Non-pigmented ciliary epithelial cell (primary cell): ENCODE measurements around the gene SGPP1.
"Not testable (repeated sequence)": the region's sequence is repeated elsewhere in the genome, so short reads cannot be mapped to it uniquely, and the experiment has no call there.

Experiments
- DNase-seq: peaks from one replicate; pipeline ENCODE4 v3.0.0-alpha.2; 2010; ENCODE audit warnings: low read depth

Gene SGPP1

GRCh38 chr14:63727736-63728728 is at the start of gene SGPP1:
TSS of gene SGPP1 (minus strand) at chr14:63728065. CDS start at chr14:63727944, 121 bp downstream.
- DNase-seq: no peak

- DNase-seq: peak; percentile 22
These were observed 49.2 kb upstream of the SGPP1 start for GRCh38 chr14:63777024-63777423.

- DNase-seq: no peak
These were observed 45.6 kb upstream of the SGPP1 start for GRCh38 chr14:63773504-63773903.

DNA sequence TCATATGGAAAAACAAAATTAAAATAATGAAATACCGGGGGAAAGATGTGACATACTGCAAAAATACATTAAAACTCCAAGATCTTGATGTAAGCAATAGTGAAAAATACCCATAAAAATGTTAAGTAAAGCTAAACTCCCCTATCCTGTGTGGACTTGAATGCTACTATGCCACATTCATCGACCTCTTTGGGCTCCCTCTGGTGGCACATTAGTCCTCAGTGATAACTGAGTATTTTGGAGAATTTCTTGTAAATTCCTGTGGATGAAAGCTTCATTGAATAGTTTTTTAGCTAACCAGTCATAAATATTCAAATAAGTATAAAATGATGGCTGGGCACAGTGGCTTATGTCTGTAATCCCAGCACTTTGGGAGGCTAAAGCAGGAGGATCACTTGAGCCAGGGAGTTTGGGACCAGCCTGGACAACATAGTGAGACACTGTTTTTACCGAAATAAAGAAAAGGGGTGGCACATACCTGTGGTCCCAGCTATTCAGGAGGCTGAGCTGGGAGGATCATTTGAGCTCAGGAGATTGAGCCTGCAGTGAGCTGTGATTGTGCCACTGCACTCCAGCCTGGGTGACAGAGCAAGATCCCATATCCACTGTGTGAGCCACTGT is 42.4 kb upstream of the SGPP1 start:
- peak; percentile 30 for DNase-seq

DNA sequence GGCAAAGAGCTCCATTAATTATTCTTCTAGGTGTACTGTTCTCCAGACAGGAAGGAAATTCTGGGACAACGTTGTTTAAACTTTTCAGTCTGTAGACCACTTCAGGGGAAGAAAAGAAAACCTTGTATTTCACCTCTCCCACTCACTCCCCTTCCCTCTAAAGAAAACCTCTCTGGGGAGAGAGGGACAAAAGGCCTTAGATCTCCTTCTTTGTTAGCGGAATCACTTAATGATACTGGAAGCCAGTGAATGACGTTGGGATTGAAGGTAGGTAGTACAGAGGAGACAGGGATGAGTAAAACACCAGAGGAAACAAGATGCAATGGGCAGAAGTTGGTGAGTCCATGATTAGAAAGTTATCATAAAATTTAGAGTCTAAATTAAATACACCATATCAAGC is 38.7 kb upstream of the SGPP1 start:
- DNase-seq: no peak

DNA sequence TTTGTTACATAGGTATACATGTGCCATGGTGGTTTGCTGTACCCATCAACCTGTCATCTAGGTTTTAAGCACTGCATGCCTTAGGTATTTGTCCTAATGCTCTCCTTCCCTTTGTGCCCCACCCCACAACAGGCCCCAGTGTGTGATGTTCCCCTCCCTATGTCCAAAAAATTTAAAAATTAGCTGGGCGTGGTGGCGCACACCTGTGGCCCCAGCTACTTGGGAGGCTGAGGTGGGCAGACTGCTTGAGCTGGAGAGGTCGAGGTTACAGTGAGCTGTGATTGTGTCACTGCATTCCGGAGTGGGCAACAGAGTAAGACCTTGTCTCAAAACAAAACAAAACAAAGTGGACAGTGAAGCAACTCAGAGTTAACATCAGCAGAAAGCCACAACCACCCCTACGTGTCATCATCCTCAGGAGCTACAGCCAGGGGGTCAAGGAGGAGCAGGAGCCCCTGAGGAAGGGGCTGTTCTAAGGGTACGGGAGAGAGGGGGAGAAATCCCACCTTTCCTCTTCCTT is 36.8 kb upstream of the SGPP1 start:
- DNase-seq: no peak

- no peak for DNase-seq
These were observed 36.2 kb upstream of the SGPP1 start for GRCh38 chr14:63764103-63764502.

DNA sequence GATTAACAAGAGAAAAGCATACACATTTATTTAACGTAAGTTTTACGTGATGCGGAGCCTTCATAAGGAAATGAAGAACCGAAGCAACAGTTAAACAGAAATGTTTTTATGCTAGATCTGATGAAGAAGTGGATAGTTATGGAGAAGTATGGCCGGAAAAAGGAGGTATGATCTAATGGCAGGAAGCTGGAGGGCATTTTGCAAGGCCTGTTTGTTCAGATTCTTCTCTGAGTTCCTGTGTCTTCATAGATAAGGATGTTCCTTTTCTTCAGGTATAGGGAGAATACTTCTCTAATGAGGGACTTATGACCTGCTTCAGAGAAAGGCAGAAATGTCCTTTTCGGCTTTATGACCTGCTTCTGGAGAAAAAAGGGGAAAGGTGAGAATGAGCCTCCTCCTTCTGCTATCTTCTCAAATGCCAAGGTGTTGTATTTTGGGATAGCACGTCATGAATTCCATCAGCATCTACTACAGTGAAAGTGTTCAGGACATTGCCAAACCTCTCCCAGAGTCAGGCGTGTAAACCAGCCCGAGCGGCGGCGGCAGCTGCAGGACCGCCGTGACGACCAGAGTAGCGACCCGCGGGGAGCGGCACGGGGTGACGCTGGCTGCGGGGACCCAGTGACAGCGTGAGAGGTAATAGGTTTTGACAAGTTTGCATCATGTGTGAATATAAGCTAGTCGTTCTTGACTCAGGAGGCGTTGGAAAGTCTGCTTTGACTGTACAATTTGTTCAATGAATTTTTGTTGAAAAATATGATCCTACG is 33.7 kb upstream of the SGPP1 start:
- no peak for DNase-seq

- DNase-seq: no peak
These were observed 32.1 kb upstream of the SGPP1 start for GRCh38 chr14:63760014-63760413.

DNA sequence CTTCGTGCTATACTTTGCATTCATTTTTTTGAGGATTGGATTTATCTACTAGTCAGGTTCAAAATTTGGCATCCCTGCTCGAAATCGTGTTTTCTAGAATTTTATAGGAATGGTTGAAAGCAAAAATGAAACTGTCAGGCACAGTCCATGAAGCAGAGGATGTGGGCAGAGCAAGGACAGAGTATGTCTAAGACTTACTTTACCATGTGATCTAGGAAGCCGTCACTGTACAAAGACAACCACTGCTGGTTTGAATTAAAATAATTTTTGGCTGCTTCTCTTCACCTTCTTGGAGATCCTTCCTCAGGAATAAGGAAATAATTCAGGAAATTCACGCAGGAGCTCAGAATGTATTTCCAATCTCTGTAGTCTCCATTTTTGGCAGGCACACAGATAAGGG is 31.6 kb upstream of the SGPP1 start:
- DNase-seq: no peak

GRCh38 chr14:63757211-63757610 is 29.3 kb upstream of the SGPP1 start:
- DNase-seq: no peak

DNA sequence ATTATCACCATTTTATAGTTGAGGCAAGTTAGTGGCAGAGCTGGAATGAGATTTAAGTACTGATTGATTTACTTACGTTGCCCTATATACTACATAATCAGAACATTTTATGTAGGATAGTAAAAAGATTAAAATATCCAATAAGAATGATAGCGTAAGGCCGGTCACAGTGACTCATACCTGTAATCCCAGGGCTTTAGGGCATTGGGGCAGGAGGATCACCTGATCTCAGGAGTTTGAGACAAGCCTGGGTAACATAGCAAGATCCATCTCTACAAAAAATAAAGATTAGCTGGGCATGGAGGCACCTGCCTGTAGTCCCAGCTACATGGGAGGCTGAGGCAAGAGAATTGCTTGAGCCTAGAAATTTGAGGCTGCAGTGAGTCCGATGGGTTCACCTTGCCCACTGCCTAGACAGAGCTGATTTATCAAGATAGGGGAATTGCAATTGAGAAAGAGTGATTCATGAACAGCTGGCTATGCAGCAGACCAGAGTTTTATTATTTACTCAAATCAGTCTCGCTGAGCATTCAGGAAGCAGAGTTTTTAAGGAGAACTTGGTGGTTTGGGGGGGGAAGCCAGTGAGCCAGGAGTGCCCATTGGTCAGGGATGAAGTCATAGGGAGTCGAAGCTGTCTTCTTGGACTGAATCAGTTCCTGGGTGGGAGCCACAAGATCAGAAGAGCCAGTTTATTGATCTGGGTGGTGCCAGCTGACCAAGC is 24.7 kb upstream of the SGPP1 start:
- DNase-seq: peak; percentile 73

GRCh38 chr14:63751076-63751475 is 23.2 kb upstream of the SGPP1 start:
- DNase-seq: not testable (repeated sequence)

GRCh38 chr14:63747846-63748245 is 20.0 kb upstream of the SGPP1 start:
- DNase-seq: no peak

DNA sequence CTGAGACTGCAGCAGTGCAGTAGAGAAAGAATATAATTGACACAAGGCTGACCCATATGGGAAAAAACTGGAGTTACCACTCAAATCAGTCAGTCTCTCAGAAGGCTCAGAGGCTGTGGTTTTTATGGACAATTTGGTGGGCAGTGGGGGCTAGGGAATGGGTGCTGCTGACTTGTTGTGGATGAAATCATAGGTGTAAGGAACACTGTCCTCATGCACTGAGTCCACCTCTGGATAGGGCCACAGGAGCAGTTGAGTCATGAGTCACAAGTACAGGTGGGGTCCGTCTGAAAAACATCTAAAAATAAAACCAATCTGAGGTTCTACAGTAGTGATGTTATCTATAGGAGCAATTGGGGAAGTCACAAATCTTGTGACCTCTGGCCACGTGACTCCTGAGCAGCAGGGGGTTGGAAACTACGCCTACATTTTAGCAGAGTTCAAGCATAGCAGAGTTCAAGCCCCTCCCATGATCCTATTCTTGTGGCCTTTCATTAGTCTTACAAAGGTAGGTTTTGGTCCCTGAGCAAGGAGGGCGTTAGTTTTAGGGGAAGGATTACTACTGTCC is 18.1 kb upstream of the SGPP1 start:
- no peak for DNase-seq

GRCh38 chr14:63745272-63745671 is 17.4 kb upstream of the SGPP1 start:
- no peak for DNase-seq

DNA sequence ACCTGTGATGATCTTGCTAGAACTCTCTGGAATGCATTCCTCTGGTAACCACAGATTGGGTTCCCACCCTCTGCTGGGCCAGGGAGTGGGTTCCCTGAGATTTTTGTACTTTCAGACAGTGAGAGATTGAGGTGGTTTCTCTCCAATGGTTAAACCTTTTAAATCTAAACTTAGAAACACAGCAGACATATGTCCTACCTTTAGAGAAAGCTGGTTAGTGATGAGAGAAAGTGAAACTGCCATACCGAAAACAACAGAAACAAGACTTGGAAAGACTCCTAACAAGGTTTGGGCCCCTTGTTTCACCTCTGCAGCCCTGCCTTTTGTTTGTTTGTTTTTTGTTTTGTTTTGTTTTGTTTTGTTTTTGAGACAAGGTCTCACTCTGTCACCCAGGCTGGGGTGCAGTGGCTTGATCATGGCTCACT is 9.7 kb upstream of the SGPP1 start:
- no peak for DNase-seq

DNA sequence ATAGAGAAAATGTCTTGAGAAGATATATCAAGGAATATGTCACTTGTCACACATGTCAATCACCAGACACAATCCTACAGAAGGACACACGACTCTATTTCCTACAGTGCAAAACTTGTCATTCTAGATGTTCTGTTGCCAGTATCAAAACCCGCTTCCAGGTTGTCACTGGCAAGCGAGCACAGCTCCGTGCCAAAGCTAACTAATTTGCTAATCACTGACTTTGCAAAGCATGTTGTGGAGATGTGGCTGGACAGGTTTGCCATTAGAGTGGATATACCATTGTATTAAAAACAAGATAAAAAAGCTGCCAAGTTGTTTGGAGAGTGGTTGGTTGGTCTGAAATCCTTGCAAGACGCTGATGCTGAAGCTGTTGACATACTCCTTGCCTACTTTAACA is 7.9 kb upstream of the SGPP1 start:
- DNase-seq: no peak

DNA sequence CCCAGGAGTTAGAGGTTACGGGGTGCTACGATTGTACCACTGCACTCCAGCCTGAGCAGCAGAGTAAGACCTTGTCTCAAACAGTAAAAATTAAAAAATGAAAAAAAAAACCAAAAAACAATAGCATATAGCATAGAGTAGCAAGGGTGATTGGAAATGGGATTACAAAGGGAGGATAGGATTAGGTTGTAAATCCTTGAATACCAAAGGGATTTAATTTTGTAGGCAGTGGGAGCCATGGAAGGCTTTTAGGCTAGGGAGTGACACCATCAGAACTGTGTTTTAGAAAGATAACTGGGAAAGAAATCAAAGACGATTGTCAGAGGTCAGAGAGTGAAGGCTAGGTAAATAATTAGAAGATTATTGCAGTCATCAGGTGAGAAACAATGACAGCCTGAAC is 2.8 kb upstream of the SGPP1 start:
- DNase-seq: no peak

DNA sequence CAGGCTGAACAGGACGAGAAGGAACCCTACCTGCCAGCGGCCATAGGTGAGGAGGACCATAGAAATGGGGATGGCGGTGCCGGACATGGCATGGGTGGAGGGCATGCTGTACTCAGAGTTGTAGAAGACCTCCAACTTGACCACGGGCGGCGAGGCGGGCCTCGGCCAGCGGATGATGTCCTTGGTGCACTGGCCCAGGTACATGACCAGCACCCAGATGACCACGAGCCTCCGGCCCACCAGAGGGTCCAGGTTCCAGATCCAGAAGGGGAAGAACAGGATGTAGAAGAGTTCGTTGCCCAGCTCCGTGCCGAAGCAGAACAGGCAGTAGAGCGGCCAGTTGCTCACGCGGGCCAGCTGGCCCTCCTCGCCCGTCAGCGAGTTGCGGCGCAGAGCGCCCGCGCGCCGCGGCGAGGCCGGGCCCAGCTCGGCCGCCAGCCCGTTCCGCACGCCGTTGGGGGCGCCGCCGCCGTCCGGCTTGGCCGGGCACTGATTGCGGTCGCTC is 582 bp downstream of the SGPP1 start:
- DNase-seq: no peak

DNA sequence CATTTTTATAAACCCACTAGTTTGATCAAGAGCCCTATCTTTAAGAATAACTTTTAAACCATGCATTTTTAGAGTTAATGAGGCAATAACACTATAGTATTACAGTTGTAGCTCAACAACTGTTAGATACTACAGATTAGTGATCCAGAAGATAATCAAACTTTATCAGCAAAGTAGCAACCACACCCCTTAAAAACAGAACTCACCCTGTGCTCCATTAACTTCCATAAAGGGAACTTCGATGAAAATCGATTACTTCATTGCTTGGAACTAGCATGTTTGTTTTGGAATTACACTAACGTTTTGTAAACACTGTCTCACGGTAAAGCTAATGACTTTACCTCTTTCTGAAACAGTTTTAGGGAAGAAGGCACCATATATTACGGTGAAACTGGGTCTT is 1.4 kb downstream of the SGPP1 start:
- DNase-seq: no peak
